Activated B cell treated with CpG ODN at 0.5 μM for 24 hours (primary cell): Measurements from ENCODE around the gene DBX2. TPM values are rescaled to one million over a fixed set of nuclear protein-coding genes. Genes with fewer than 3 reads are reported as not detected.
"Not testable (repeated sequence)": the region's sequence is repeated elsewhere in the genome, so short reads cannot be mapped to it uniquely, and the experiment has no call there.

Experiments used
- ATAC-seq: fragments of 200-7000 bp; cut with Tn5 transposase; one replicate; pipeline ENCODE4 v1.10.0; 2021; ENCODE audit warnings: low read depth, mild to moderate bottlenecking, moderate library complexity
- CTCF ChIA-PET: fragments of 350-600 bp; sonication (Branson Sonifier 250); formaldehyde crosslinking; loops from one replicate; lab custom pipeline; 2021; ENCODE audit warnings: antibody characterized with exemption; lab: Charles Lee
- POLR2A ChIA-PET: fragments of 350-600 bp; sonication (Branson Sonifier 250); formaldehyde crosslinking; loops from one replicate; lab custom pipeline; 2021; ENCODE audit warnings: antibody characterized with exemption; lab: Charles Lee
- DNase-seq: peaks from one replicate; pipeline ENCODE4 v3.0.0; 2022
- H3K27ac Mint-ChIP-seq: one replicate; pipeline ENCODE4 v1.8.0; 2020; ENCODE audit warnings: mixed read lengths
- H3K27me3 Mint-ChIP-seq: one replicate; pipeline ENCODE4 v1.8.0; 2021; ENCODE audit warnings: mixed read lengths
- H3K36me3 Mint-ChIP-seq: one replicate; pipeline ENCODE4 v1.8.0; 2021; ENCODE audit warnings: low read depth, mixed read lengths
- H3K4me1 Mint-ChIP-seq: one replicate; pipeline ENCODE4 v1.8.0; 2021; ENCODE audit warnings: mixed read lengths
- H3K4me3 Mint-ChIP-seq: one replicate; pipeline ENCODE4 v1.8.0; 2020; ENCODE audit warnings: mild to moderate bottlenecking, mixed read lengths
- H3K9me3 Mint-ChIP-seq: one replicate; pipeline ENCODE4 v1.8.0; 2020; ENCODE audit warnings: mixed read lengths
- intact Hi-C: fragments of 100-400 bp; cut with micrococcal nuclease; formaldehyde crosslinking; loops from one replicate; pipeline ENCODE4 v1.15.1; 2024
- total RNA-seq: library from RNA; stranded (reverse); gene quantifications from 2 replicates; pipeline ENCODE4 v1.2.3, GENCODE V29; 2022
- TF ChIP-seq, protein P1 (sequence below): fragments of 200-600 bp; IDR thresholded peaks from one replicate; pipeline ENCODE4 v1.8.0; 2022; ENCODE audit warnings: antibody characterized with exemption, mild to moderate bottlenecking

Gene DBX2
- total RNA-seq: not detected in 2 replicates

DNA sequence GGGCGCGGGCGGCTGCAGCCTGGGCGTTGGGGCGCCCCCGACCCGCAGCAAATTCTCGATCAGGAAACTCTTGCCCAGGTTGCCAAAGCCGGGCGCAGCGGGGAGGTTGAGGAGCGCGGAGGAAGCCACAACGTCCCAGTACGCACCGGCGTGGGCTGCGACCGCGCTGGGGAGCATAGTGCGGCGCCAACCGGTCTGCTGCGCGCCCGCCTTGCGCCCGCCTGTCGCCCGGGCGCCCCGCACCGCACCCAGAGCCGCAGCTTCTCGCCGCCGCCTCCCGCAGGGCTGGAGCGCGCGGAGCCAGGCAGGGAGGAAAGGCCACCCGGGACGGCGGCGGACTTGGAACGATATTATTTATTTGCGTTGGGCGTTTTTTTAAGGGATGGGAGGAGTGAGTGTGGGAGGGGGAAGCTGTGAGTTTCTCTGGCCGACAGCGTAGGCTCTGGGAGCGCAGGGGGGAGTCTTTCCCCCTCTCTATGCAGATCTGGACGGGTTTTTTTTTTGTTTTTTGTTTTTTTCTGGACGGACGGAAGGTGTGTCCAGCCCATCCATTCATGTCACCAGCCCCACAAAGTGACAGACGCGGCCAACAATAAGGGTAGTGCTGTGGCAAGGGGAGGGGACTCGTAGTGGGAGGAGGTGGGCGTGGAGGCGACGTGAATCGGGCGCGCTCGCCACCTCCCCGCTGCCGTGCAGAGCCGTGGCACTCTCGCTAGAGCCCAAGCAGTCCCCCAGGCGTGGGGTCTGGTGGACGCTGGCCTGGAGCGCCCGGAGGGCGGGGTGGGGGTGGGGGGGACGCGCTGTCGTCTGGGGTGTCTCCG lies at the start of gene DBX2:
Gene DBX2, minus strand, starts transcription at position 349 of the 821 bp plus-strand sequence. Its CDS starts 172 bp downstream, at position 177.
- ATAC-seq: no peak
- intact Hi-C loops: no loop called here
- POLR2A ChIA-PET: no interaction called here
- peaks cover 49% of the 10 kb centered on the region for H3K27me3 Mint-ChIP-seq
- no peak within 1 kb of the TSS for H3K27ac Mint-ChIP-seq
- no peaks in the 10 kb centered on the region for H3K36me3 Mint-ChIP-seq
- CTCF ChIA-PET: no interaction called here
- TF ChIP-seq, protein P1, sequence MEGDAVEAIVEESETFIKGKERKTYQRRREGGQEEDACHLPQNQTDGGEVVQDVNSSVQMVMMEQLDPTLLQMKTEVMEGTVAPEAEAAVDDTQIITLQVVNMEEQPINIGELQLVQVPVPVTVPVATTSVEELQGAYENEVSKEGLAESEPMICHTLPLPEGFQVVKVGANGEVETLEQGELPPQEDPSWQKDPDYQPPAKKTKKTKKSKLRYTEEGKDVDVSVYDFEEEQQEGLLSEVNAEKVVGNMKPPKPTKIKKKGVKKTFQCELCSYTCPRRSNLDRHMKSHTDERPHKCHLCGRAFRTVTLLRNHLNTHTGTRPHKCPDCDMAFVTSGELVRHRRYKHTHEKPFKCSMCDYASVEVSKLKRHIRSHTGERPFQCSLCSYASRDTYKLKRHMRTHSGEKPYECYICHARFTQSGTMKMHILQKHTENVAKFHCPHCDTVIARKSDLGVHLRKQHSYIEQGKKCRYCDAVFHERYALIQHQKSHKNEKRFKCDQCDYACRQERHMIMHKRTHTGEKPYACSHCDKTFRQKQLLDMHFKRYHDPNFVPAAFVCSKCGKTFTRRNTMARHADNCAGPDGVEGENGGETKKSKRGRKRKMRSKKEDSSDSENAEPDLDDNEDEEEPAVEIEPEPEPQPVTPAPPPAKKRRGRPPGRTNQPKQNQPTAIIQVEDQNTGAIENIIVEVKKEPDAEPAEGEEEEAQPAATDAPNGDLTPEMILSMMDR: no peak
- no peak for DNase-seq
- no peak within 1 kb of the TSS for H3K4me3 Mint-ChIP-seq
- H3K4me1 Mint-ChIP-seq: no peaks in the 10 kb centered on the region
- no peaks in the 10 kb centered on the region for H3K9me3 Mint-ChIP-seq

- POLR2A ChIA-PET: no interaction called here
- TF ChIP-seq, protein P1: no peak
- H3K9me3 Mint-ChIP-seq: no peaks in the 10 kb centered on the region
- CTCF ChIA-PET: no interaction called here
- no peaks in the 10 kb centered on the region for H3K36me3 Mint-ChIP-seq
- DNase-seq: no peak
- H3K27me3 Mint-ChIP-seq: peaks cover under 1% of the 10 kb centered on the region
- intact Hi-C loops: no loop called here
- no peaks in the 10 kb centered on the region for H3K4me1 Mint-ChIP-seq
- ATAC-seq: no peak
- H3K4me3 Mint-ChIP-seq: no peak overlapping the region
- no peak overlapping the region for H3K27ac Mint-ChIP-seq
Observed at GRCh38 chr12:45098766-45099165, 47.9 kb upstream of the DBX2 start.

DNA sequence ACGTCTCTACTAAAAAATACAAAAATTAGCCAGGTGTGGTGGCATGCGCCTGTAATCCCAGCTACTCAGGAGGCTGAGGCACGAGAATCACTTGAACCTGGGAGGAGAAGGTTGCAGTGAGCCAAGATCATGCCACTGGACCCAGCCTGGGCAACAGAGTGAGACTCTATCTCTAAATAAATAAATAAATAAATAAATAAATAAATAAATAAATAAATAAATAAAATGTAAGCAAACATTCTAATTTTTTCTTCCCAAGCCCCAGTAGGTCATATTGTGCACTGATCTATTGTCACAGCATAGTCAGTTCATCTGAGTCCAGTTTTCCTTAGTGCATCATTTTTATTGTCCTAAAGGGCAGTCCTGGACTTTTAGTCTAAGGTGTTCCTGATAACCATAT lies 44.5 kb upstream of the DBX2 start:
- intact Hi-C loops, POLR2A ChIA-PET, H3K9me3 Mint-ChIP-seq, ATAC-seq, H3K4me3 Mint-ChIP-seq, H3K4me1 Mint-ChIP-seq, H3K36me3 Mint-ChIP-seq, DNase-seq, H3K27ac Mint-ChIP-seq, CTCF ChIA-PET: not testable (repeated sequence)
- H3K27me3 Mint-ChIP-seq: peaks cover 11% of the 10 kb centered on the region

GRCh38 chr12:45093051-45093450 lies 42.2 kb upstream of the DBX2 start:
- no peaks in the 10 kb centered on the region for H3K36me3 Mint-ChIP-seq
- H3K27ac Mint-ChIP-seq: no peak overlapping the region
- TF ChIP-seq, protein P1: no peak
- ATAC-seq (no peak), DNase-seq (no peak)
- CTCF ChIA-PET: no interaction called here
- H3K4me1 Mint-ChIP-seq: no peaks in the 10 kb centered on the region
- no peak overlapping the region for H3K4me3 Mint-ChIP-seq
- intact Hi-C loops: no loop called here
- POLR2A ChIA-PET: no interaction called here
- no peaks in the 10 kb centered on the region for H3K9me3 Mint-ChIP-seq
- peaks cover 11% of the 10 kb centered on the region for H3K27me3 Mint-ChIP-seq

- no peaks in the 10 kb centered on the region for H3K36me3 Mint-ChIP-seq
- H3K4me3 Mint-ChIP-seq: no peak overlapping the region
- CTCF ChIA-PET: no interaction called here
- H3K9me3 Mint-ChIP-seq: peaks cover 4% of the 10 kb centered on the region
- DNase-seq (no peak), ATAC-seq (no peak)
- POLR2A ChIA-PET: no interaction called here
- no peak overlapping the region for H3K27ac Mint-ChIP-seq
- no peaks in the 10 kb centered on the region for H3K4me1 Mint-ChIP-seq
- intact Hi-C loops: no loop called here
- peaks cover 11% of the 10 kb centered on the region for H3K27me3 Mint-ChIP-seq
- TF ChIP-seq, protein P1: no peak
Observed at GRCh38 chr12:45089411-45090075, 38.6 kb upstream of the DBX2 start.
